Measurements from ENCODE around the gene WDR1.

The WDR1 gene

DNA sequence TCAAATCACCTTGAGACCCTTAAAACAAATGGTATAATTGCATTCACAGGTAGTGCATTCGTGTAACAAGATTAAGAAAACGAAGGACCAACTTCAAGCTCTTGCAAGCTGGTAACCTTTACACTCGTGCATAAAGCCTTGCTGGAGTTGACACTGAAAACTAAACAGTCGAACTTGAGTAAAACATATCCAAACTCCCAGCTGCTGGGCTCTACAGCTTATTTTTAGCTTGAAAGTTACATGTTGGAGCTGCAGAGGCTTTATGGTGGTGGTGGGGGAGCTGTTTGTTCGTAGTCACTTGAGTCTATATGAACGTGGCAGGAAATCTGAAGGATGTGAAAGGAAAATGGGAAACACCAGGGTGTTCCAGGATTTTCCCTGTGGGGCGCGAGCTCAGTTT, 2.7 kb upstream of the WDR1 start:
- peaks cover 12% of the 10 kb centered on the region for H3K36me3 ChIP-seq (ENCODE audit: insufficient read depth, low read length)
- no peak overlapping the region for H3K9ac ChIP-seq (ENCODE audit: low read length)
- H3K4me1 ChIP-seq (ENCODE audit: insufficient read depth, low read length): peaks cover 40% of the 10 kb centered on the region

GRCh38 chr4:10118048-10119004, 1.7 kb upstream of the WDR1 start:
- Histone ChIP-seq H3K4me3 (ENCODE audit: low read depth in 1 of 2, low read length in 2 of 2) (peak overlapping the region; percentile 16 to 50), H3K27me3 (ENCODE audit: control insufficient read depth in 1 of 2, insufficient read depth in 2 of 2, low read length in 2 of 2) (no peaks in the 10 kb centered on the region), H3K9ac (ENCODE audit: low read length) (peak overlapping the region; percentile 95), H3K27ac (ENCODE audit: low read depth, low read length) (peak overlapping the region; percentile 94), H3K4me1 (ENCODE audit: insufficient read depth, low read length) (peaks cover 50% of the 10 kb centered on the region), H3K9me3 (ENCODE audit: low read length) (no peaks in the 10 kb centered on the region), H3K36me3 (ENCODE audit: insufficient read depth, low read length) (peaks cover 22% of the 10 kb centered on the region)

More for the DNA sequence above, 2.7 kb upstream of the WDR1 start:
- Histone ChIP-seq H3K27me3 (ENCODE audit: control insufficient read depth in 1 of 2, insufficient read depth in 2 of 2, low read length in 2 of 2) (no peaks in the 10 kb centered on the region), H3K4me3 (ENCODE audit: low read depth in 1 of 2, low read length in 2 of 2) (no peak overlapping the region), H3K9me3 (ENCODE audit: low read length) (no peaks in the 10 kb centered on the region), H3K27ac (ENCODE audit: low read depth, low read length) (peak overlapping the region; percentile 94)

DNA sequence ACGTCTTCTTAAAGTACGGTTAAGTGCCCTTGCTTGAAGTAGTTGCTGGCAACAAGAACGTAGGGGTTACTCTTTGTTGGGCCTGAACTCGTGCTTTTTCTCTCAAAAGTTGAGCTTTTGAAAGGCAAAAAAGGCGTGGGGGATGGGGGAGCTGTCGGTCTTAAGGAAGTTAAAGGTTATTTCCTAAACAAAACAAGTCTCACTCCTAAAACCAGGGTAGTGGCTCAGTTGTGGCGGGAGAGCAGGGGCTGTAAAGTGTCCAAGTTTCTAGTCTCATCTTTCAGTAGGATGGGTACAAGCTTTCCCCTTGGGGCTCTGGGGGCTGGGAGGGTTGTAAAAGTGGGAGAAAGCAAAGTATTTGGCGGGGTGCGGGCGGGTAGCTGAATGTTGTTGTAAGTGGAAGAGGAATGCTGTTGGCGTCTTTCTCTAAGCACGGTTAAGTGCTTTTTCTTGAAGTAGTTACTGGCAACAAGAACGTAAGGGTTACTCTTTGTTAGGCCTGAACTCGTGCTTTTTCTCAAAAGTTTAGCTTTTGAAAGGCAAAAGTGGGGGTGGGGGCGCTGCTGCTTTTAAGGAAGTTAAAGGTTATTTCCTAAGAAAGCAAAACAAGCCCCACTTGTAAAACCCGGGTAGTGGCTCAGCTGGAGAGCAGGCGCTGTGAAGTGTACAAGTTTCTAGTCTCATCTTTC, 904 bp upstream of the WDR1 start:
- H3K4me1 ChIP-seq (ENCODE audit: insufficient read depth, low read length): peaks cover 58% of the 10 kb centered on the region
- peaks cover 30% of the 10 kb centered on the region for H3K36me3 ChIP-seq (ENCODE audit: insufficient read depth, low read length)
- H3K9me3 ChIP-seq (ENCODE audit: low read length): no peaks in the 10 kb centered on the region
- peak overlapping the region; percentile 50 to 77 for H3K4me3 ChIP-seq (ENCODE audit: low read depth in 1 of 2, low read length in 2 of 2)
- peak overlapping the region; percentile 95 for H3K9ac ChIP-seq (ENCODE audit: low read length)
- H3K27ac ChIP-seq (ENCODE audit: low read depth, low read length): peak overlapping the region; percentile 94
- H3K27me3 ChIP-seq (ENCODE audit: control insufficient read depth in 1 of 2, insufficient read depth in 2 of 2, low read length in 2 of 2): no peaks in the 10 kb centered on the region

- H3K4me3 ChIP-seq (ENCODE audit: low read depth in 1 of 2, low read length in 2 of 2): peak overlapping the region; percentile 35 to 79
- no peaks in the 10 kb centered on the region for H3K9me3 ChIP-seq (ENCODE audit: low read length)
- peaks cover 73% of the 10 kb centered on the region for H3K4me1 ChIP-seq (ENCODE audit: insufficient read depth, low read length)
- H3K27ac ChIP-seq (ENCODE audit: low read depth, low read length): peak overlapping the region; percentile 89
- peaks cover 44% of the 10 kb centered on the region for H3K36me3 ChIP-seq (ENCODE audit: insufficient read depth, low read length)
- no peaks in the 10 kb centered on the region for H3K27me3 ChIP-seq (ENCODE audit: control insufficient read depth in 1 of 2, insufficient read depth in 2 of 2, low read length in 2 of 2)
- H3K9ac ChIP-seq (ENCODE audit: low read length): peak overlapping the region; percentile 54
These were observed 616 bp downstream of the WDR1 start for GRCh38 chr4:10115797-10116568.

- no peaks in the 10 kb centered on the region for H3K27me3 ChIP-seq (ENCODE audit: control insufficient read depth in 1 of 2, insufficient read depth in 2 of 2, low read length in 2 of 2)
- peak overlapping the region; percentile 35 to 79 for H3K4me3 ChIP-seq (ENCODE audit: low read depth in 1 of 2, low read length in 2 of 2)
- peaks cover 80% of the 10 kb centered on the region for H3K4me1 ChIP-seq (ENCODE audit: insufficient read depth, low read length)
- peak overlapping the region; percentile 89 for H3K27ac ChIP-seq (ENCODE audit: low read depth, low read length)
- peak overlapping the region; percentile 54 for H3K9ac ChIP-seq (ENCODE audit: low read length)
- H3K9me3 ChIP-seq (ENCODE audit: low read length): no peaks in the 10 kb centered on the region
- peaks cover 50% of the 10 kb centered on the region for H3K36me3 ChIP-seq (ENCODE audit: insufficient read depth, low read length)
These were observed 1.3 kb downstream of the WDR1 start for GRCh38 chr4:10115271-10115796.

GRCh38 chr4:10114607-10115006, 2.0 kb downstream of the WDR1 start:
- Histone ChIP-seq H3K27me3 (ENCODE audit: control insufficient read depth in 1 of 2, insufficient read depth in 2 of 2, low read length in 2 of 2) (no peaks in the 10 kb centered on the region), H3K9ac (ENCODE audit: low read length) (peak overlapping the region; percentile 54), H3K9me3 (ENCODE audit: low read length) (no peaks in the 10 kb centered on the region), H3K36me3 (ENCODE audit: insufficient read depth, low read length) (peaks cover 56% of the 10 kb centered on the region), H3K27ac (ENCODE audit: low read depth, low read length) (peak overlapping the region; percentile 89), H3K4me1 (ENCODE audit: insufficient read depth, low read length) (peaks cover 87% of the 10 kb centered on the region), H3K4me3 (ENCODE audit: low read depth in 1 of 2, low read length in 2 of 2) (peak overlapping the region; percentile 22 to 79)

DNA sequence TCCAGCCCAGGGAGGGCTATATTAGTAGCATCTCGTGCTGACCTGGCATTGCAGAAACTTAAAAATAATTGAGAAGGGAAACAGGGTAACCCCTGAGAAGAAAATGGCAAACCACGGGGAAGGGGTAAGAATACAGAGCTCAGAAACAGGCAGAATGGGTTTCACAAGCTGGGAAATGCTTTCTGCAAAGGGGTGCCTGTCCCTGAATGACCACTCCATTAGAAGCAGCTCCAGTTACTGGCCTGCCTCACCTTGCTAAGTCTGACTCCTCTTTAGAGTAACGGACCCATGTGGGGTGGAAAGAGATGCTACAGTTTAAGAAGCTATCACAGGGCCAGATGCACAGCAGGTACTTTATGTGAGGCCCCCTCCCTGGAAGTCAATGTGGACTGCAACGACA, 2.5 kb downstream of the WDR1 start:
- Histone ChIP-seq H3K4me3 (ENCODE audit: low read depth in 1 of 2, low read length in 2 of 2) (peak overlapping the region in 1 of 2 donors; percentile 22), H3K36me3 (ENCODE audit: insufficient read depth, low read length) (peaks cover 61% of the 10 kb centered on the region), H3K9ac (ENCODE audit: low read length) (no peak overlapping the region), H3K9me3 (ENCODE audit: low read length) (no peaks in the 10 kb centered on the region), H3K4me1 (ENCODE audit: insufficient read depth, low read length) (peaks cover 87% of the 10 kb centered on the region), H3K27ac (ENCODE audit: low read depth, low read length) (no peak overlapping the region), H3K27me3 (ENCODE audit: control insufficient read depth in 1 of 2, insufficient read depth in 2 of 2, low read length in 2 of 2) (no peaks in the 10 kb centered on the region)

- Histone ChIP-seq H3K4me3 (ENCODE audit: low read depth in 1 of 2, low read length in 2 of 2) (no peak overlapping the region), H3K9ac (ENCODE audit: low read length) (no peak overlapping the region), H3K4me1 (ENCODE audit: insufficient read depth, low read length) (peaks cover 87% of the 10 kb centered on the region)
These were observed 3.1 kb downstream of the WDR1 start for GRCh38 chr4:10113362-10114047.

DNA sequence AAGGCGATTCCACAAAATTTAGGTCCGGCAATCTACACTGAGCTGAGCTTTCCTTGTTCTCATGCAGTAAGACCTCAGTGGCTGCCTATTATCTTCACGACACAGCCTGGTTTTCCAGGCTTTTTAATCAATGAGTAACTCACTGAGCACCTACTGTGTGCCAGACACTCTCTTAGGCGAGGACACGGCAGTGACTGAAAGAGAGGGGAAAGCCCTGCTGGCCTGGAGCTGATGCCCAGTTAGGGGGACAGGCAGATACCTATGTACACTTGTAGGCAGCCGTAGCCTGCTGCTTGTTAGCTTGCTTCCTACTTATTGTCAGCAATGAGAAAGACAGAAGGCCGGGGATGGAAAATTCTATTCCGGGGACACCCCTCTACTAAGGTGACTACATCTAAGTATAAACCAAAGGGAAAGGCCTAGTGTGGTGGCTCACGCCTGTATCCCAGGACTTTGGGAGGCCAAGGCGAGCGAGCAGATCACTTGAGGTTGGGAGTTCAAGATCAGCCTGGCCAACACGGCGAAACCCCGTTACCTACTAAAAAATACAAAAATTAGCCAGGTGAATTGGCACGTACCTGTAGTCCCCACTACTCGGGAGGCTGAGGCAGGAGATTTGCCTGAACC, 3.8 kb downstream of the WDR1 start:
- Histone ChIP-seq H3K36me3 (ENCODE audit: insufficient read depth, low read length) (peaks cover 69% of the 10 kb centered on the region), H3K27me3 (ENCODE audit: control insufficient read depth in 1 of 2, insufficient read depth in 2 of 2, low read length in 2 of 2) (no peaks in the 10 kb centered on the region), H3K27ac (ENCODE audit: low read depth, low read length) (no peak overlapping the region), H3K9me3 (ENCODE audit: low read length) (no peaks in the 10 kb centered on the region), H3K9ac (ENCODE audit: low read length) (peak overlapping the region; percentile 2), H3K4me3 (ENCODE audit: low read depth in 1 of 2, low read length in 2 of 2) (peak overlapping the region in 1 of 2 donors; percentile 4), H3K4me1 (ENCODE audit: insufficient read depth, low read length) (peaks cover 87% of the 10 kb centered on the region)

More at GRCh38 chr4:10113362-10114047, 3.1 kb downstream of the WDR1 start:
- no peak overlapping the region for H3K27ac ChIP-seq (ENCODE audit: low read depth, low read length)
- no peaks in the 10 kb centered on the region for H3K9me3 ChIP-seq (ENCODE audit: low read length)
- H3K27me3 ChIP-seq (ENCODE audit: control insufficient read depth in 1 of 2, insufficient read depth in 2 of 2, low read length in 2 of 2): no peaks in the 10 kb centered on the region
- H3K36me3 ChIP-seq (ENCODE audit: insufficient read depth, low read length): peaks cover 64% of the 10 kb centered on the region

GRCh38 chr4:10111067-10111801, 5.4 kb downstream of the WDR1 start:
- peak overlapping the region; percentile 7 for H3K27ac ChIP-seq (ENCODE audit: low read depth, low read length)
- peaks cover 77% of the 10 kb centered on the region for H3K36me3 ChIP-seq (ENCODE audit: insufficient read depth, low read length)

More at GRCh38 chr4:10111067-10111801, 5.4 kb downstream of the WDR1 start:
- Histone ChIP-seq H3K9me3 (ENCODE audit: low read length) (no peaks in the 10 kb centered on the region), H3K9ac (ENCODE audit: low read length) (no peak overlapping the region), H3K27me3 (ENCODE audit: control insufficient read depth in 1 of 2, insufficient read depth in 2 of 2, low read length in 2 of 2) (no peaks in the 10 kb centered on the region), H3K4me1 (ENCODE audit: insufficient read depth, low read length) (peaks cover 95% of the 10 kb centered on the region), H3K4me3 (ENCODE audit: low read depth in 1 of 2, low read length in 2 of 2) (no peak overlapping the region)

Measured in muscle layer of colon (tissue), 2 donors.